Central memory CD4-positive, alpha-beta T cell (primary cell): ENCODE data around the gene ASMTL.
"Not testable (repeated sequence)": the region's sequence is repeated elsewhere in the genome, so short reads cannot be mapped to it uniquely, and the experiment has no call there.

Experiments
- DNase-seq: peaks from one replicate; pipeline ENCODE4 v3.0.0; 2022
- total RNA-seq, 3 experiments: gene quantifications; one replicate each; lab custom pipeline; 2026; lab: John Stamatoyannopoulos, UW

The ASMTL gene, protein sequence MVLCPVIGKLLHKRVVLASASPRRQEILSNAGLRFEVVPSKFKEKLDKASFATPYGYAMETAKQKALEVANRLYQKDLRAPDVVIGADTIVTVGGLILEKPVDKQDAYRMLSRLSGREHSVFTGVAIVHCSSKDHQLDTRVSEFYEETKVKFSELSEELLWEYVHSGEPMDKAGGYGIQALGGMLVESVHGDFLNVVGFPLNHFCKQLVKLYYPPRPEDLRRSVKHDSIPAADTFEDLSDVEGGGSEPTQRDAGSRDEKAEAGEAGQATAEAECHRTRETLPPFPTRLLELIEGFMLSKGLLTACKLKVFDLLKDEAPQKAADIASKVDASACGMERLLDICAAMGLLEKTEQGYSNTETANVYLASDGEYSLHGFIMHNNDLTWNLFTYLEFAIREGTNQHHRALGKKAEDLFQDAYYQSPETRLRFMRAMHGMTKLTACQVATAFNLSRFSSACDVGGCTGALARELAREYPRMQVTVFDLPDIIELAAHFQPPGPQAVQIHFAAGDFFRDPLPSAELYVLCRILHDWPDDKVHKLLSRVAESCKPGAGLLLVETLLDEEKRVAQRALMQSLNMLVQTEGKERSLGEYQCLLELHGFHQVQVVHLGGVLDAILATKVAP
- 30.5 to 42.5 (median 38.6) reads per million in 3 experiments for total RNA-seq

DNA sequence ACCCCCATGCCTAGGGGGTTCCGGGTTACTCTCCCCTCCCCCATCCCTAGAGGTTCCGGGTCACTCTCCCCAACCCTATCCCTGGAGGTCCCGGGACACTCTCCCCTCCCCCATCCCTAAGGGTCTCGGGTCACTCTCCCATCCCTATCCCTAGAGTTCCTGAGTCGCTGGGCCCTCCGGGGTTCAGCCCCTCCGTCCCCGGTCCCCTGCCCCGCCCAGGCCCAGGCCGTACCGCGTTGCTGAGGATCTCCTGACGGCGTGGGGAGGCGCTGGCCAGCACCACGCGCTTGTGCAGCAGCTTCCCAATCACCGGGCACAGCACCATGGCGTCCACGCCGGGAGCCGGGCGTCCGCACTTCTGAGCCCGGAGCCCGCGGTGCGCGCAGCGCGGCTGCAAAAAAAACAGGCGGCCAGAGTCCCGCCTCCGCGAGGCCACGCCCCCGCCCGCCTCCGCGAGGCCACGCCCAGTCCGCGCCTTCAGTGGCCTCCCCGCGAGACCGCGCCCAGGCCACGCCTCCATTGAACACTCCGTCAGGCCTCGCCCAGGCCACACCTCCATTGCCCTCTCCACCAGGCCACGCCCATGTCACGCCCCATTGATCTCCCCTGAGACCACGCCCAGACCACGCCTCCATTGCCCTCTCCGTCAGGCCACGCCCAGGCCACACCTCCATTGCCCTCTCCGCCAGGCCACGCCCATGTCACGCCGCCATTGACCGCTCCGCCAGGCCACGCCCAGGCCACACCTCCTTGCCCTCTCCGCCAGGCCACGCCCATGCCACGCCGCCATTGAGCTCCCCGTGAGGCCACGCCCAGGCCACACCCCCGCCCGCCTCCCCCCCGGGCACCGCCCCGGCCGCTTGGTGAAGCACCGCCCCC lies at the start of gene ASMTL:
ASMTL (minus strand) TSS at position 394 of the 879 bp plus-strand sequence; CDS start at position 325, 69 bp downstream.
- DNase-seq = peak; percentile 100

DNA sequence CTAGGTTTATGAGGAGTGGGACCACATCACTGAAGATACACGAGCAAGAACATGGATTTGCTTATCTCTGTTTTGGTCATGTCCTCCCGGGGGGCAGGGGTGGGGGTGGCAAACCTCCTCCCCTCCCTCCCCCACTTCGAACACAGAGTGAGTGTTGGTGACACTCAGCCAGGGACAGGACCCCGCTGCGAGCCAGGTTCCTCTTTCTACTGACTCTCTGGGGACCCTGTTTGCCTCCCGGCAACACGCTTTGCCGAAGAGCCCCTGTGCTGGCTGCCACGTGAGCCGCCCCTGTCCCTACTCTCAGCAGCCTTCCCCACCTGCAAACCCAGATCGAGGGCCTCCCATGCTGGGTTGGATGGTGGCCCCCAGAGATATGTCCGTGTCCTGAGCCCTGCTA lies 49.5 kb upstream of the ASMTL start:
- DNase-seq = no peak

DNA sequence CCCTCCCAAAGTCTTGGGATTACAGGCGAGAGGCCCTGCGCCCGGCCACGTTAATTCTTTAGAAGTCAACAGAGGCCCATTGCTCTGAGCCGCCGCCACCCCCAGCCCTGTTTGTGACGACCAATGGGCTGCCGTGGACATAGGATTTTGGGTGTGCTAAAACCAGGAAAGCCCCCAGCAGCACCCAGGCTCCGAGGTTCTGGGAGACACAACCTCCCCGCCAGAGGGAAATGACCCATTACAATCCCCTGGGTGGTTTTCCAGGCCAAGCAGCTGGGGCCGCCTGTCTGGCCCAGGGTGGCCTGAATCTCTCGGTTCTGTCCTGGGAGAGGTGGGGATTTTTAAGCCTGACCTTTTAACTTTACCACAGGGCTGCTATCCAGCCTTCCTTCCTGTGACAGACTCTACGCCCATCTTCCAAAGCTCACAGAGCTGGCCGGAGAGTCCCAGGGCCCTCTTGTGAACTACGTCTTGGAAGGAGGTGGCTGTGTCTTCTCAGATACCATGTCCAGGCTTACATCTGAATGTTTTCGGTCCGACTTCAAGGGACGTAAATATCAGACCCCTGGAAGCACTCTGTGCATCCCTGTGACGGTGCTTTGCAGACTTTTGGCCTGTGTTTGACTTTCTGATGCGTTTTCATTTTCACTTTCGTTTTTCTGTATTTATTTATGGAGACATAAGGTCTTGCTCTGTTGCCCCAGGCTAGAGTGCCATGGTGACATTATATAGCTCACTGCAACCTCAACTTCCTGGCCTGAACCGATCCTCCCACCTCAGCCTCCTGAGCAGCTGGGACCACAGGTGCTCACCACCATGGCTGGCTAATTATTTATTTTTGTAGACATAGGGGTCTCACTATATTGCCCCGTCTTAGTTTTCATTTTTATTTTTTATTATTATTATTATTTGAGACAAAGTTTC lies 48.3 kb upstream of the ASMTL start:
- DNase-seq = peak; percentile 46

DNA sequence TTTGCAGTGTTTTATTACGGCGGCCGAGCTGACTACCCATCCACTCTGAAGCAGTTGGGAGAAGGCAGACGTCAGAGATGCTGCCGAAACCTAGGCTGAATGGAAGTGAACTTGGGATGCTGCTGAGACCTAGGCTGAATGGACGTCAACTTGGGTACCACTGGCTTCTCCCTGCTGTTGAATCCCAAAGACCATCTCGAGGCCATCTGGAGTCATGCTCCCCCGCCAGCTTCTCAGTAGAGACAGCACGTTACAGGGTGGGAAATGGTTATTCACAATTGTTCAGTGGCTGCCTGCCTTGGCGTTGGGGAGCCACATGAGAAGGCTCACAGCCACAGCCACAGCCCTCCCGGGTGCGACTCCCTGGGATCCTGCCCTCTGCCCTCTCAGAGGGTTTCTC lies 43.4 kb upstream of the ASMTL start:
- no peak for DNase-seq

DNA sequence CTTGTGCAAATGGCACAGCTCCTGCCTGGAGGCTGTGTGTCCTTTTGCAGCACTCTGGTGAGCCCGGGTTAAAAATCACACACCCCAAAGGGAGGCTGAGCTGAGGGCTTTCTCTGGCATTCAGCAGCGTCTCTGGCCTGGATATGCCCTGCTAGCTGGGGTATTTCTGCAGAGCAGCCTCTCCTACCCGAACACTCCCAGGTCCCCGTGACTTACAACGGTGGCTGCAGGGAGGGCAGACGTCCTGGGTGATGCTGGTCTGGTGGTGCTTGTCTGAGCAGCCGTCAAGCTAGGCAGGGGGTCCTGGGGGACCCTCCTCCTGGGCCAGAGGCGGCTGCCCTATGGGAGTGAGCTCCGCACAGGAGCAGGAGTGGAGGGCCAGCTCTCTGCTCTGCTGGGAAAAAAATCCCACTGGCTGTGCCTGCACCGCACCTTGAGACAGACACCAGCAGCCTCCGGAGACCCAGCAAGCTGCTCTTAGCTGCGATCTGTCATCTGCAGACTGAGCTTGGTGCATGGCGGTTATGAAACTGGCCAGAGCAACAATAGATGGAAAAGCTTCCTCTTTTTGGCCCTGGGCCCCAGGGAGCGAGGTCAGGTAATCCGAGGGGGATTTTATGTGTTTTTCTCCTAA lies 41.3 kb upstream of the ASMTL start:
- DNase-seq = peak; percentile 31

DNA sequence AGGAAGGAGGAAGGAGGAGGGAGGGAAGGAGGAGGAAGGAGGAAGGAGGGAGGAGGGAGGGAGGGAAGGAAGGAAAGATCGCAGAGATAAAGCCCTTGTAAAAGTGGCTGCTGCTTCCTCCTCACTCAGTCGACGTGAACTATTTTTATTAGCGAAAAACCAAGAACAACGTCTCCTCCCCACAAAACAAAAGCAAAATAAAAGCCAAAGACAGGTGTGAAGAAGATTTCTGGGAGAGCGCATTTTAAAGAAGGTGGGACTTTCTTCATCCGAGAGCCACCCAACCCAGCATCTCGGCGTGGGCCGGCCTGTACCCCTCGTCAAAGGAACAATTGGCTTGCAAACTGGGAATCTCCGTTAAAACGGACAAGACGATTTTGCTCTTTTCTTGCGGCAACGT lies 40.7 kb upstream of the ASMTL start:
- no peak for DNase-seq

DNA sequence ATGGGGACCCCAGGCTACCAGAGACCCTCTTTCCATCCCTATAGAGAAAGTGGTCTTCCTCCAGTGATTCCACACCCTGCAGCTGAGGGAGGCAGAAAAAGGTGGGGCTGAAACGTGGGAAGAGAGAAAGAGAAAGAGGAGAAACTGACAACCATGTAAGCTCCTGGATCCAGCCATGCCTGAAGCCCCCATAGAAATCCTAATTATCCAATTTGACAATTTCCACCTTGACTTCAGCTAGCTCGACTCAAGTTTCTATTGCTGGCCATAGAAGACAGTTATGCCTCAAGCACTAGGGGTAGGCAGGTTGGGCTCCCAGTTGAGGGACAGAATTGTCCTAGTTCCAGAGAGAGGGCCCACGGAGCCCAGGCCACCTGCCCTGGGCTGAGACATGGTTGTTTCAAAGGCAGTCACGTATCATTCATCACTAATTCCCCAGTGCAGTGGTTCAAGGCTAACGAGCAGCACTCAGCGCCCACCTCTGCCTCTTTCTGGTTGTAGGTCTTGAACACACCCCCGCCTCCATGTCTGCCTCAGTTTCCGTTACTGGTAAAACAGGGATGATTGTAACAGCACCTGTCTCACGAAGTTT lies 39.8 kb upstream of the ASMTL start:
- DNase-seq = no peak

DNA sequence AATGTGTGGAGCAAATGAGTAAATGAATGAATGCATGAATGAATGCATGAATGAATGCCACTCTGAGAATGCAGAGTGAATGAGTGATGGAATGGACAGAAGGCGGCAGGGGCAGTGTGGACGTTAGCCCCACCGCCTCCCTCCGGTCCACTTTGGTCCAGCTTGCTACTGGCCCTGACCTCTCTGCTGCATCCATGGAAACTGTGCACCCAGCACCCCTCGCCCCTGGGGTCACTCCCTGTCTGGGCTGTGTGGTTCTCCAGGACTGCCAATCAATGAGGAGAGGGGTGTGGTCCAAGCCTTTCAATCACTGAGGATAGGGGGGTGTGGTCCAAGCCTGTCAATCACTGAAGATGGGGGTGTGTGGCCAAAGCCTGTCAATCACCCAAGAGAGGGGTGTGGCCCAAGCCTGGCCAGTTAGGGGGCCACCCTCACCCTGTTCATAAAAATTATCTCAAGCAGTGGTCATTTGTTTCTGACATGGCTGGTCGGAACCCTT lies 39.2 kb upstream of the ASMTL start:
- DNase-seq = peak; percentile 64

DNA sequence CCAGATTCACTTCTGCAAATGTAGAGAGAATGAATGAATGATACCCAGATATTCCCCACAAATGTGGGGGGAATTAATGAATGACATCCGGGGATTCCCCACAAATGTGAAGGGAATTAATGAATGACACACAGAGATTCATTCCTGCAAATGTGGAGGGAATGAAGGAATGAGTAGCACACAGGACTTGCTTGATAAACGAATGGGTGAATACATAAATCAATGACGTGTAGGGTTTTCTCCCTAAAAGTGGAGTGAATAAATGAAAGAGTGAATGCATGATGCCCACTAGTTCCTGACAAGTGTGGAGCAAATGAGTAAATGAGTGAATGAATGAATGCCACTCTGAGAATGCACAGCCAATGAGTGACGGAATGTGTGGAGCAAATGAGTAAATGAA lies 38.5 kb upstream of the ASMTL start:
- not testable (repeated sequence) for DNase-seq

DNA sequence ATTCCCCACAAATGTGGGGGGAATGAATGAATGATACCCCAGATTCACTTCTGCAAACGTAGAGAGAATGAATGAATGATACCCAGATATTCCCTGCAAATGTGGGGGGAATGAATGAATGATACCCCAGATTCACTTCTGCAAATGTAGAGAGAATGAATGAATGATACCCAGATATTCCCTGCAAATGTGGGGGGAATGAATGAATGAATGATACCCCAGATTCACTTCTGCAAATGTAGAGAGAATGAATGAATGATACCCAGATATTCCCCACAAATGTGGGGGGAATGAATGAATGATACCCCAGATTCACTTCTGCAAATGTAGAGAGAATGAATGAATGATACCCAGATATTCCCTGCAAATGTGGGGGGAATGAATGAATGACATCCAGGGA lies 38.0 kb upstream of the ASMTL start:
- not testable (repeated sequence) for DNase-seq

DNA sequence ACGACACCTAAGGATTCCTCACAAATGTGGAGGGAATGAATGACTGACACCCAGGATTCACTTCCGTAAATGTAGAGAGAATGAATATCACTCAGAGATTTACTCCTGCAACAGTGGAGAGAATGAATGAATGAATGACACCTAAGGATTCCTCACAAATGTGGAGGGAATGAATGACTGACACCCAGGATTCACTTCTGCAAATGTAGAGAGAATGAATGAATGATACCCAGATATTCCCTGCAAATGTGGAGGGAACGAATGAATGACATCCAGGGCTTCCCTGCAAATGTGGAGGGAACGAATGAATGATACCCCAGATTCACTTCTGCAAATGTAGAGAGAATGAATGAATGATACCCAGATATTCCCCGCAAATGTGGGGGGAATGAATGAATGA lies 36.6 kb upstream of the ASMTL start:
- not testable (repeated sequence) for DNase-seq

DNA sequence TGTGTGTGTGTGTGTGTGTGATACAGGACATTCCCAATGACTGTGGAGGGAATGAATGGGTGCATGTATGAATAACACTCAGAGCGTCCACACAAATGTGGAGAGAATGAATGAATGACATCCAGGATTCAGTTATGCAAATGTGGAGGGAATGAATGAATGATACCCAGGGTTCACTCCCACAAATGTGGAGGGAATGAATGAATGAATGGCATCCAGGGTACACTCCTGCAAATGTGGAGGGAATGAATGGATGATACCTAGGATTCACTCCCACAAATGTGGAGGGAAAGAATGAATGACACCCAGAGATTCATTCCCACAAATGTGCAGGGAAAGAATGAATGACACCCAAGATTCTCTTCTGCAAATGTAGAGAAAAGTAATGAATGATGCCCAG lies 36.0 kb upstream of the ASMTL start:
- no peak for DNase-seq

DNA sequence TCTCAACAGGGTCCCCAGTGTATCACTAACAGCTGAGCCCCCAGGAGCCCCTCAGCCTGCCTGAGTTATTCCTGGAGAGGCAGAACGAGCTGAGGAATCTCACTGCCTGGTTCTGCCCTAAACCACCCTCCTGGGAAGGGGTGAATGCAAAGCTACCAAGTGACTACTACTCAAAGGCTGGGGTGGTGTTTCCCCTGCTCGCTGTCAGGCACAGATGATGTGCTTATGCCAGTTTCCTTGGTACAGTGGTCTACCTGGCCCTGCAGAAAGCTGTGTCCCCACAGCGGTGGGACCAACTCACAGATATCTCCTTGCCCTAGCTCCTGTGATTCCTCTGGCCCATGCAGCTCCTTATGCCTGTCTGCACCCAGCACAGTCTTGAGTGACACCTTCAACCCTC lies 35.4 kb upstream of the ASMTL start:
- DNase-seq = no peak

DNA sequence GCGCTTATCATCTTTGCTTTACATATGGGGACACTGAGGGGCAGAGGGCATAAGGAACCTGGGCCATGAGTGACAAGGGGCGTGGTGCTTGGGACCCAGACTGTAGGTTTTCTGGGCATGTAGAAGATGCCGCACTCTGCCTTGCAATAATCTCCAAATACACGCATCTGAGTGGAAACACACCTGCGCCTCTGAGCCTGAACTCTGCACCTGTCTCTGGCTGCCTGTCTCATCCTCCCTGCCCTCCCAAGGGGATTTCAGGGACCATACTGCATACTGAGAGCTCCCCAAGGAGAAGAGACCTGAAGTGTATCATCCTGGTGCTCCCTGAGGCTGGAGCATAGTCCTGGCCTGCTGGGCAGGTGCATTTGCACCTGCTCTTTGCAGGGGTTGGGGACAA lies 34.7 kb upstream of the ASMTL start:
- no peak for DNase-seq

DNA sequence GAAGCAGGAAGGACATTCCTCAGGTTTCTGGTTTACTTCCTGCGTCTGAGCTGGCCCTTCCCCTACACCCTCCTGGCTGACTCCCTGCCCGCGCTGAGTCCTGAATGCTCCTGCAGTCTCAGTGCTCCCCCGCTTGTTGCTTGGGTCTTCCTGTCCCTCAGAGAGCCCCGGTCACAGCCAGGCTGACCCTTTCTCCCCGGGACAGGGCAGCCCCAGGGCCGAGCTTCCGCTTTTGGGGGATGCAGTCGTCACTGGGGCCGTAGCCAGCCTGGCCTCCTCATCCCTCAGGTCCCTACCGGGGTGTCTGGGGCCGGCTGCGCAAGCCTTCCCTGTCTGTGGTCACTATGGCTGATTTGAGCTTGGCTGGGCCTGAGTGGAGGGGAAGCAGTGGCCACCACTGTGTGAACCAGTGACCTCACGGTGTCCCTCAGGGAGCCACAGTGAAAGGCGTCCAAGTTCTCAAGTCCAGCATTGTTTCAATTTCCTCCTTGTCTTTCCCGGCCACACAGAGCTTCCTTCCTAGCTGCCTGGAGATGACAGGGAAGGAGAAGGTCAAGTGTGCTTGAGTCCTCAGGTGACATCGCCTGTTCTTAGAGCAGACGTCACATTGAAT lies 34.1 kb upstream of the ASMTL start:
- no peak for DNase-seq

DNA sequence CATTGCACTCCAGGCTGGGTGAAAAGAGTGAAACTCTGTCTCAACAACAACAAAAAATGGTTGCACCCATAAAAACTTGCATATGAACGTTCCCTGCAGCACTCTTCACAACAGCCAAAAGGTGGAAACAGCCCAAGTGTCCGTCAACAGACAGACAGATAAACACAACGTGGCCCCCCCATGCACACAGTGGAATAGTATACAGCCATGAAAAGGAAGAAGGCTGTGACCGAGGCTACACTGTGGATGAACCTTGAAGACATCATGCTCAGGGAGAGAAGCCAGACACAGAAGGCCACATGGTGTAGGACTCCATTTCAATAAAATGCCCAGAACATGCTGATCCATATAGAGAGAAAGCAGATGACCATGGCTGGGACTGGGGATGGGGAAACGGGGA lies 33.5 kb upstream of the ASMTL start:
- no peak for DNase-seq

DNA sequence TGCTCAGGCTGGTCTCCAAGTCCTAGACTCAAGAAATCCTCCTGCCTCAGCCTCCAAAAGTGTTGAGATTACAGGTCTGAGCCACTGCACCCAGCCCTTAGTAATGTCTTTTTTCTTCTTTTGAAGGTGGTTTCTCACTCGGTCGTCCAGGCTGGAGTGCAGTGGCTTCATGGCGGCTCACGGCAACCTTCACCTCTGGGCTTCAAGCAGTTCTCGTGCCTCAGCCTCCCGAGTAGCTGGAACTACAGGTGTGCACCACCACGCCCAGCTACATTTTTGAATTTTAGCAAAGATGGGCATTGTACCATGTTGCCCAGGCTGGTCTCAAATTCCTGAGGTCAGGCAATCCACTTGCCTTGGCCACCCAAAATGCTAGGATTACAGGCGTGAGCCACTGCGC lies 32.3 kb upstream of the ASMTL start:
- no peak for DNase-seq

DNA sequence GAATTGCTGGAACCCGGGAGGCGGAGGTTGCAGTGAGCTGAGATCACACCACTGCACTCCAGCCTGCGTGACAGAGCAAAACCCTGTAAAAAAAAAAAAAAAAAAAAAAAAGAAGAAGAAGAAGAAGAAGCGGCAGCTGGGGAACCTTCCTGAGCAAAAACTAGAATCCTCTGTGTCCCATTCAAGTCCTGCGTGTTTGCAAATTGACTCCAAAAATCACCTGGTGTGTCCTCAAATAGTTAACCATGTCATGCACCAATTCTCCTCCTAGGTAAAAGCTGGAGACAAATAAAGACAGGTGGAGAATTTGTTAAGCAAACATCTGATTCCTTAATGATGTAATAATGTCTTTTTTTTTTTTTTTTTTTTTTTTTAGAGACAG lies 31.9 kb upstream of the ASMTL start:
- DNase-seq = no peak

DNA sequence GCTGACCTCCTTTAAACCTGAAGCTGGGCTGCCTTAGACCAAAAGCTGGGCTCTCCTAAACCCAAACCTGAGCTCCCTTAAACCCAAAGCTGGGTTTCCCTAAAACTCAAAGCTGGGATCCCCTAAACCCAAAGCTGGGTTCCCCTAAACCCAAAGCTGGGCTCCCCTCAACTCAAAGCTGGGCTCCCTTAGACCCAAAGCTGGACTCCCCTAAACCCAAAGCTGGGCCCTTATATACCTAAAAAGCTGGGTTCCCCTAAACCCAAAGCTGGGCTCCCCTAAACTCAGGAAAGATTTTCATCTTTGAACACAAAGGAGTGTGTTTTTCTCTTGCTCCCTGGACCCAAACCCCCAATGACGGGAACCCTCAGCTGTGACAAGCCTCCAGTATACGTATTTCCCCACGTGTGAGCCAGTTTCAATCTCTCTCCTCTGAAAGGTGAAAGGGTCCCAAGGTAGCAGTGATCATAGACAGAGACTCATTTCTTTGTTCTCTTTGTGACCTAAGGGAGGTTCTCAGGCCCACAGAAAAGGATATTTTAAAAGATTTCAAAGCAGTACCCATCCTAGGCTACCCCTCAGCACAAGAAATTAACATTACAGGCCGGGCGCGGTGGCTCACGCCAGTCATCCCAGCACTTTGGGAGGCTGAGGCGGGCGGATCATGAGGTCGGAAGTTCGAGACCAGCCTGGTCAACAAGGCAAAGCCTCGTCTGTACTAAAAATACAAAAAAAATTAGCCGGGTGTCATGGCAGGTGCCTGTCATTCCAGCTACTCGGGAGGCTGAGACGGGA lies 31.3 kb upstream of the ASMTL start:
- DNase-seq = no peak

DNA sequence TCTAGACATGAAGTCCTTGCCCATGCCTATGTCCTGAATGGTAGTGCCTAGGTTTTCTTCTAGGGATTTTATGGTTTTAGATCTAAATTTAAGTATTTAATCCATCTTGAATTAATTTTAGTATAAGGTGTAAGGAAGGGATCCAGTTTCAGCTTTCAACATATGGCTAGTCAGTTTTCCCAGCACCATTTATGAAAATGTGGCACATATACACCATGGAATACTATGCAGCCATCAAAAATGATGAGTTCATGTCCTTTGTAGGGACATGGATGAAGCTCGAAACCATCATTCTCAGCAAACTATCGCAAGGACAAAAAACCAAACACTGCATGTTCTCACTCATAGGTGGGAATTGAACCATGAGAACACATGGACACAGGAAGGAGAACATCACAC lies 29.8 kb upstream of the ASMTL start:
- DNase-seq = not testable (repeated sequence)
